B cell (primary cell): ENCODE measurements around the gene MTERF2. TPM values are rescaled to one million over a fixed set of nuclear protein-coding genes. Genes with fewer than 3 reads are reported as not detected.

Experiments
- ATAC-seq: fragments of 200-7000 bp; cut with Tn5 transposase; one replicate; pipeline ENCODE4 v1.10.0; 2021; ENCODE audit warnings: low read depth, mild to moderate bottlenecking, moderate number of reproducible peaks, moderate library complexity
- CTCF ChIA-PET: fragments of 350-600 bp; sonication (Branson Sonifier 250); formaldehyde crosslinking; loops from one replicate; lab custom pipeline; 2021; ENCODE audit warnings: antibody characterized with exemption, inconsistent platforms; lab: Charles Lee
- POLR2A ChIA-PET: fragments of 350-600 bp; sonication (Branson Sonifier 250); formaldehyde crosslinking; loops from one replicate; lab custom pipeline; 2021; ENCODE audit warnings: antibody characterized with exemption; lab: Charles Lee
- DNase-seq: peaks from one replicate; pipeline ENCODE4 v3.0.0; 2013
- H2AFZ ChIP-seq: 2 replicates; pipeline ENCODE4 v1.6.1; 2012; ENCODE audit warnings: mild to moderate bottlenecking, low read depth, low read length; ENCODE audit not compliant: insufficient read depth, poor library complexity, severe bottlenecking
- H3K27ac ChIP-seq, 2 donors: 1 replicate in 1 of 2; 2 replicates in 1 of 2; pipeline ENCODE4 v1.5.1; 2012 to 2013; ENCODE audit warnings: low read length in 2 of 2, mild to moderate bottlenecking in 2 of 2, moderate library complexity in 1 of 2
- H3K27me3 ChIP-seq, 4 experiments: fragments of 200-600 bp in 1 of 4; sonication (generic) in 1 of 4; replicated peaks in 1 of 4; 1 replicate in 2 of 4; 2 replicates in 2 of 4; pipeline versions ENCODE4 v1.6.1 to v1.7.0; 2013 to 2016; ENCODE audit warnings: low read length in 3 of 4, mild to moderate bottlenecking in 2 of 4, mixed read lengths in 1 of 4, moderate library complexity in 1 of 4; ENCODE audit not compliant: insufficient read depth in 4 of 4, control insufficient read depth in 3 of 4; ENCODE audit errors: control extremely low read depth in 1 of 4
- H3K36me3 ChIP-seq, 2 experiments: replicated peaks in 1 of 2; 1 replicate in 1 of 2; 2 replicates in 1 of 2; pipeline versions ENCODE4 v1.6.1 to v1.7.1; 2013; ENCODE audit warnings: low read length in 1 of 2; ENCODE audit not compliant: insufficient read depth in 2 of 2, control insufficient read depth in 1 of 2; ENCODE audit errors: control extremely low read depth in 1 of 2, extremely low read depth in 1 of 2
- H3K4me1 ChIP-seq, 2 donors: fragments of 200-600 bp in 1 of 2; sonication (generic) in 1 of 2; 1 replicate in 1 of 2; 2 replicates in 1 of 2; pipeline versions ENCODE4 v1.5.1 to v1.6.1; 2013 to 2017; ENCODE audit warnings: low read length in 2 of 2; ENCODE audit not compliant: control insufficient read depth in 2 of 2, insufficient read depth in 2 of 2
- H3K4me2 ChIP-seq: replicated peaks from 2 replicates; pipeline ENCODE3; 2012; ENCODE audit warnings: mild to moderate bottlenecking, low read depth, low read length; ENCODE audit not compliant: poor library complexity, severe bottlenecking
- H3K4me3 ChIP-seq, 5 experiments: fragments of 200-600 bp in 1 of 5; sonication (generic) in 1 of 5; 1 replicate in 3 of 5; 2 replicates in 2 of 5; pipeline versions ENCODE4 v1.5.1 to v1.7.0; 2011 to 2016; ENCODE audit warnings: low read length in 4 of 5, mild to moderate bottlenecking in 4 of 5, low read depth in 2 of 5, control low read depth in 1 of 5, moderate library complexity in 1 of 5; ENCODE audit not compliant: insufficient read depth in 1 of 5; ENCODE audit errors: control extremely low read depth in 1 of 5, extremely low read depth in 1 of 5
- H3K79me2 ChIP-seq: fragments of 200-600 bp; sonication (generic); one replicate; pipeline ENCODE4 v1.6.0; 2016; ENCODE audit warnings: low read length; ENCODE audit not compliant: control insufficient read depth, insufficient read depth
- H3K9ac ChIP-seq: fragments of 200-600 bp; sonication (generic); 2 replicates; pipeline ENCODE4 v1.6.1; 2017; ENCODE audit warnings: mild to moderate bottlenecking, low read length, moderate library complexity
- H3K9me3 ChIP-seq, 3 donors: one replicate each; pipeline versions ENCODE4 v1.6.1 to v1.7.1; 2013; ENCODE audit warnings: low read length in 2 of 3; ENCODE audit not compliant: control insufficient read depth in 2 of 3, insufficient read depth in 1 of 3; ENCODE audit errors: control extremely low read depth in 1 of 3
- H4K20me1 ChIP-seq: 2 replicates; pipeline ENCODE4 v1.6.0; 2012; ENCODE audit warnings: mild to moderate bottlenecking, low read length; ENCODE audit not compliant: insufficient read depth, control insufficient read depth, poor library complexity, severe bottlenecking
- H3K27ac Mint-ChIP-seq: one replicate; pipeline ENCODE4 v1.8.0; 2021; ENCODE audit warnings: mixed read lengths
- H3K27me3 Mint-ChIP-seq: one replicate; pipeline ENCODE4 v1.8.0; 2021; ENCODE audit warnings: mixed read lengths
- H3K4me1 Mint-ChIP-seq: one replicate; pipeline ENCODE4 v1.8.0; 2021; ENCODE audit warnings: mixed read lengths
- H3K4me3 Mint-ChIP-seq: one replicate; pipeline ENCODE4 v1.8.0; 2021; ENCODE audit warnings: mixed read lengths
- H3K9me3 Mint-ChIP-seq: one replicate; pipeline ENCODE4 v1.8.0; 2022; ENCODE audit warnings: mixed read lengths; ENCODE audit not compliant: insufficient read depth
- EZH2 ChIP-seq: IDR thresholded peaks from 2 replicates; pipeline ENCODE4 v1.6.1; 2012; ENCODE audit warnings: borderline replicate concordance, low read depth, mild to moderate bottlenecking, moderate library complexity, low read length; ENCODE audit not compliant: insufficient read depth, poor library complexity, severe bottlenecking
- WGBS: methylation state at CpG from one replicate; pipeline ENCODE4 v1.1.5; 2013; ENCODE audit warnings: missing lambda C conversion rate; ENCODE audit not compliant: insufficient coverage; 5-methylcytosine and 5-hydroxymethylcytosine counted together
- intact Hi-C: fragments of 100-400 bp; cut with micrococcal nuclease; formaldehyde crosslinking; loops from one replicate; pipeline ENCODE4 v1.10.0; 2022
- polyA plus RNA-seq: library from polyadenylated mRNA; depleted of rRNA; stranded (reverse); fragments of >200 nt; gene quantifications from 2 replicates; pipeline ENCODE4 v1.2.3, GENCODE V29; 2012
- total RNA-seq, 2 donors: library from RNA; stranded (reverse); fragments of 120-200 nt in 1 of 2; gene quantifications; 1 replicate in 1 of 2; 2 replicates in 1 of 2; pipeline versions ENCODE4 v1.2.3 to v1.2.4, GENCODE V29; 2013 to 2022
- TF ChIP-seq, protein P1 (sequence below): fragments of 200-600 bp; IDR thresholded peaks from one replicate; pipeline ENCODE4 v1.8.0; 2022; ENCODE audit warnings: antibody characterized with exemption, mild to moderate bottlenecking

MTERF2 gene
- total and polyA plus RNA-seq, 2 donors (not counting 1 experiment from before 2014, with no cell fraction given) = 3.7 to 9.4 TPM

DNA sequence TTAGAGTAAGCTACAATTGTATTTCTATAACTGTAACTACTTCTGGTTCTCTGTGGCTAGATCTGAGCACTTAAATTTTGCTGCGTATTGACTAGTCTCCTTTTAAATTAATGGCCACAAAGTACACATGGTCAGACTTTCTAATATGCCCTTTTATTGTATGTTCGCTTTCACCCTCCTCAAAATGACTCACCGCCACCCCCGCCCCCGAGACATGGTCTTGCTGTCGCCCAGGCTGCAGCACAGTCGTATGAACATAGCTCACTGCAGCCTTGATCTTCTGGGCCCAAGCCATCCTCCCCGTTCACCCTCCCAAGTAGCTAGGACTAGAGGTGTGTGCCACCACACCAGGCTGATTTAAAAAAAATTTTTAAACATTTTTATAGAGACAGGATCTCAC lies 11.8 kb downstream of the MTERF2 start:
- H3K4me3 ChIP-seq = no peak overlapping the region
- H2AFZ ChIP-seq = no peak overlapping the region
- no peak for DNase-seq
- Mint-ChIP-seq H3K27me3 (no peaks in the 10 kb centered on the region), H3K4me1 (peaks cover 15% of the 10 kb centered on the region), H3K9me3 (no peaks in the 10 kb centered on the region), H3K27ac (no peak overlapping the region), H3K4me3 (no peak overlapping the region)
- 98% methylated on average over 8 of the region's 8 CpGs for WGBS
- peaks cover 1 to 17% of the 10 kb centered on the region in 2 experiments for H3K36me3 ChIP-seq
- intact Hi-C loops = no loop called here
- H3K27ac ChIP-seq = no peak overlapping the region
- H4K20me1 ChIP-seq = no peaks in the 10 kb centered on the region
- POLR2A ChIA-PET = no interaction called here
- H3K27me3 ChIP-seq = no peaks in the 10 kb centered on the region
- CTCF ChIA-PET = no interaction called here
- no peak overlapping the region for H3K9ac ChIP-seq
- H3K4me2 ChIP-seq = no peak overlapping the region
- no peak for TF ChIP-seq EZH2
- TF ChIP-seq, protein P1, sequence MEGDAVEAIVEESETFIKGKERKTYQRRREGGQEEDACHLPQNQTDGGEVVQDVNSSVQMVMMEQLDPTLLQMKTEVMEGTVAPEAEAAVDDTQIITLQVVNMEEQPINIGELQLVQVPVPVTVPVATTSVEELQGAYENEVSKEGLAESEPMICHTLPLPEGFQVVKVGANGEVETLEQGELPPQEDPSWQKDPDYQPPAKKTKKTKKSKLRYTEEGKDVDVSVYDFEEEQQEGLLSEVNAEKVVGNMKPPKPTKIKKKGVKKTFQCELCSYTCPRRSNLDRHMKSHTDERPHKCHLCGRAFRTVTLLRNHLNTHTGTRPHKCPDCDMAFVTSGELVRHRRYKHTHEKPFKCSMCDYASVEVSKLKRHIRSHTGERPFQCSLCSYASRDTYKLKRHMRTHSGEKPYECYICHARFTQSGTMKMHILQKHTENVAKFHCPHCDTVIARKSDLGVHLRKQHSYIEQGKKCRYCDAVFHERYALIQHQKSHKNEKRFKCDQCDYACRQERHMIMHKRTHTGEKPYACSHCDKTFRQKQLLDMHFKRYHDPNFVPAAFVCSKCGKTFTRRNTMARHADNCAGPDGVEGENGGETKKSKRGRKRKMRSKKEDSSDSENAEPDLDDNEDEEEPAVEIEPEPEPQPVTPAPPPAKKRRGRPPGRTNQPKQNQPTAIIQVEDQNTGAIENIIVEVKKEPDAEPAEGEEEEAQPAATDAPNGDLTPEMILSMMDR = no peak
- H3K9me3 ChIP-seq = no peaks in the 10 kb centered on the region
- peaks cover 7 to 10% of the 10 kb centered on the region in 2 donors for H3K4me1 ChIP-seq
- H3K79me2 ChIP-seq = no peaks in the 10 kb centered on the region
- ATAC-seq = no peak

DNA sequence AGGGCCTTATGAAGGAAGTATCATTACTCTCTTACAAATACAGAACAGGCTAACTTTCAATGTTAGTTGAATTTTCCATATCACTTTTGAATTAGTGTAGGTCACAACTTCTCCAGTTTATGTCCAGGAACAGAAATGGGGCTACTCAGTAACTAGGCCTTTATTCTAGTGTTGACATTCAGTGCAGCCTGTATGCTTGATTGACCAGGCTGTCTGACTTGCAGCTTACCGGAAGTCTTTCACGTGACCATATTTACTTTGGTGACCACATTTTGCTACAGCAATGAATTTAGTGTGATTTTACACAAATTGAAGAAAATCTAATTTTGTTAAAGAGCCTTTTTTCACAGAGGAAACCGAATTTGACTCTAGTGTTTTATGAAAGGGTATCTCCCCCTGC lies 12.4 kb downstream of the MTERF2 start:
- H3K27ac Mint-ChIP-seq = peak overlapping the region; percentile 60
- H3K4me1 Mint-ChIP-seq = peaks cover 15% of the 10 kb centered on the region
- H3K4me3 Mint-ChIP-seq = peak overlapping the region; percentile 24
- no peak overlapping the region for H3K4me3 ChIP-seq
- H3K27ac ChIP-seq = no peak overlapping the region
- H3K4me1 ChIP-seq = peaks cover 7 to 10% of the 10 kb centered on the region in 2 donors
- H2AFZ ChIP-seq = no peak overlapping the region
- ChIA-PET CTCF (no interaction called here), POLR2A (no interaction called here)
- peak; percentile 47 for ATAC-seq
- no peaks in the 10 kb centered on the region for H4K20me1 ChIP-seq
- H3K9me3 Mint-ChIP-seq = no peaks in the 10 kb centered on the region
- peak; percentile 29 for DNase-seq
- TF ChIP-seq, protein P1 = no peak
- no peak for TF ChIP-seq EZH2
- peaks cover 1 to 17% of the 10 kb centered on the region in 2 experiments for H3K36me3 ChIP-seq
- no peak overlapping the region for H3K9ac ChIP-seq
- no peak overlapping the region for H3K4me2 ChIP-seq
- no peaks in the 10 kb centered on the region for H3K27me3 ChIP-seq
- H3K9me3 ChIP-seq = no peaks in the 10 kb centered on the region
- no CpG with 5 or more reads among the region's 3 CpGs for WGBS
- H3K79me2 ChIP-seq = no peaks in the 10 kb centered on the region
- H3K27me3 Mint-ChIP-seq = no peaks in the 10 kb centered on the region
- intact Hi-C loops = loop anchor here (1.0 kb wide), 1 partner anchor 12 kb away; no protein-coding TSS in a partner anchor
